ENCODE data around the gene LAMA2.

DNA sequence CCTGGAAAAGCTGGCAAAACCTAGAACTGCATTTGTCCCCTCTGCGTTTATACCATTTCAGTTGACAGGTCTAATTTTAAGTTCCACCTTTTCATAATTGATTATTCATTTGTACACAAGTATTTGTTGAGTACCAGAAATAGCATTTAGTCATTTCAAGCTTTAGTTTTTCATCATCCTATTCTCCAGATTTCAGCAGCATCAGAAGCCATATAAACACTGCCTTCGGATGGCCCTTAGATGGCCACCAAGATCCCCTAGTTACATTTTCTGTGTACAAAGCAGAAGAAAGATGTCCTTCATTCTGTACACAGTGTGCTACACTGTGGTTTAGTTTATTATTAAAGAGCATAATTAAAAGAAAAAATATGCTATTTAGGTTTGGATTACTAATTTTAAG lies 131.4 kb downstream of the LAMA2 start:
- TF ChIP-seq, protein P1, sequence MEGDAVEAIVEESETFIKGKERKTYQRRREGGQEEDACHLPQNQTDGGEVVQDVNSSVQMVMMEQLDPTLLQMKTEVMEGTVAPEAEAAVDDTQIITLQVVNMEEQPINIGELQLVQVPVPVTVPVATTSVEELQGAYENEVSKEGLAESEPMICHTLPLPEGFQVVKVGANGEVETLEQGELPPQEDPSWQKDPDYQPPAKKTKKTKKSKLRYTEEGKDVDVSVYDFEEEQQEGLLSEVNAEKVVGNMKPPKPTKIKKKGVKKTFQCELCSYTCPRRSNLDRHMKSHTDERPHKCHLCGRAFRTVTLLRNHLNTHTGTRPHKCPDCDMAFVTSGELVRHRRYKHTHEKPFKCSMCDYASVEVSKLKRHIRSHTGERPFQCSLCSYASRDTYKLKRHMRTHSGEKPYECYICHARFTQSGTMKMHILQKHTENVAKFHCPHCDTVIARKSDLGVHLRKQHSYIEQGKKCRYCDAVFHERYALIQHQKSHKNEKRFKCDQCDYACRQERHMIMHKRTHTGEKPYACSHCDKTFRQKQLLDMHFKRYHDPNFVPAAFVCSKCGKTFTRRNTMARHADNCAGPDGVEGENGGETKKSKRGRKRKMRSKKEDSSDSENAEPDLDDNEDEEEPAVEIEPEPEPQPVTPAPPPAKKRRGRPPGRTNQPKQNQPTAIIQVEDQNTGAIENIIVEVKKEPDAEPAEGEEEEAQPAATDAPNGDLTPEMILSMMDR (IDR thresholded peaks at IDR 0.05), result no peak
- no peak for TF ChIP-seq POLR2A (IDR thresholded peaks at IDR 0.05)
